CD4-positive, alpha-beta T cell treated with Interleukin-15 for 4 hours (primary cell): Measurements from ENCODE around the gene LIPC.
A peak's percentile ranks its signal among the peaks of the same experiment; 100 is the strongest.

ENCODE experiments used
- DNase-seq: peaks from one replicate; pipeline ENCODE4 v3.0.0-alpha.2; 2020; ENCODE audit warnings: low spot score

The LIPC gene

DNA sequence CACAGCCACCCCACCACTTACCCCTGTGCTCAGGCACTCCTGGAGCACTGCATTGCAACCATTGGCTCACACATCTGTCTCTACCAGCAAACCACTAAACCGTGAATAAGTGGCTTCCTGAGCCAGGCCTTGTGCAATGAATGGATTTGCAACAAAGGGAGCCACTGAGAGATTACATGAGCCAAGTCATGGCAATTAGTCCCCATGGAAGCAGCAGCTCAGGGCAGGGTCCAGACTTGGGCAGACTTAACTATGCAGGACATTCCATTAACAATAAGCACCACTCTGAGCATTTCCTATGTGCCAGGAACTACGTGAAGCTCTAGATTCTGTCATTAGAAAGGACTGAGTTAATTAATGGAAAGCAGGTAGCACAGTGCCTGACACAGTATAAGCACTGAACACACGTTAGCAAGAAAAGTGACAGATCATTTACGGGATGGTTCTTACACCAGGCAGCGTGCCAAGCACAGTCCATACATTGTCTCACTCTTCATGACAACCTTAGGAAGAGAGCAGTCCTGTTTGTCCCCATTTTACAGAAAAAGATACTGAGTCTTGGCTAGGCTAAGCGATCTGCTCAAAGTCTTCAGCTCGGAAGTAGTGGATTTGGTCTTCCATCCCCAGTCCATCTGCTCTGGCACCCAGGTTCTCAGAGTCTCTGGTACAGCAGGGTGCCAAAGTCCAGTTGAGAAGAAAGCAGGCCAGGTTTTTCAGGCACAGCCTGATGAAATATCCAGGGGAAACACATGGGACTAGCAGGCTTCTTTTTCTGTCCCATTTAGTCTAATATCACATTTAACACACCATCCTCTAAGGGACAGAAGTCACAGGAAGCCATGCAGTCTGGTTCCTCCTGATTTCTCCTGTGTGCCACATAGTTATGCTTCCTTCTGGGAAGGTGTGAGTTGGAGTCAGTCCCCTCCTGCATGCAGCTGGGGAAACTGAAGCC lies 44.1 kb downstream of the LIPC start:
- no peak for DNase-seq

DNA sequence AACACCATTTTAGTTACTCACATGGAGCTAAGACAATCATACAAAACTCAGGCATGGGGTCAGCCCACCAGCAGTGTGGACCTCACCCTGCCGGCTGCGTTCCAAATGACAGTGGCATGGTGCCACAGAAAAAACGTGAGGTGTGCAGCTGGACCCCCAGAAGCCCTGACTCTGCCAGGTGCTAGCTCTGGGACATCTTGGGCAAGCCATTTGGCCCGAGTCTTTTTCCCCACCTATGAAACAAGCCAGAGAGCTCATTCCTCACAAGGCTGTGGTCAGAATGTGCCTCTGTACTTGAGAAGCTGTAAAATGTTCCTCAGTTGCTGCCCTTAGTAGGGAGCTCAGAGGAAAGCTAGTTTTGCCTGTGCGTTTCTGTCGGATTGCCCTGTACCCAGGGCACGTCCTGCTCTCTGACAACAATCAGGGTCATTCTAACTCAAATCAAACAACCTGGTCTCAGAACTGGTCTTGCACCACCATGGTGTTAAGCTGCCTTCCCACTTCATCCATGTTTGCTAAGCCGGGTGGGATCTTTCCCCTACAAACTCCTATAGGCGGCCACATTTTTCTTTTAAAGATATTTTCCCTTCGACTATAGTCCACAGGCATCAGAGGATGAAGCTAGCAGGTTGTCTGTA lies 44.9 kb downstream of the LIPC start:
- DNase-seq = no peak

DNA sequence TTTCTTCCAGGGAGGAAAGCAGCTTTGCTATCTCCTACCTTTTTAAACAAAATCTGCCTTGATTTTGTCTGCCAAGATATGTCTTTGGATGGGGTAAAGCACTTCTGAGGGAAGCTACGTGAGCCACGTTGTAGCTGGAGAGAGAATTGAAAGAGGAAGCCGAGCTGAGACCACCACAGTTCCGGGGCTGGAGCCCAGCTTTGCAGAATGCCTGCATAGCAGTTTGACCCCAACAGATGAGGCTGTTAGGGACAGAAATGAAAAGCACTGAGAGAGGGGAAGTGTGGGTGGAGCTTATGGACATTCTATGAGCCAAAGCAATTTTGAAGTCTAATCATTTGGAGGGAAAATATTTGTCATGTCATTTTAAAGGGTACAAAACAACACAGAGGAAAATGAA lies 45.4 kb downstream of the LIPC start:
- no peak for DNase-seq

DNA sequence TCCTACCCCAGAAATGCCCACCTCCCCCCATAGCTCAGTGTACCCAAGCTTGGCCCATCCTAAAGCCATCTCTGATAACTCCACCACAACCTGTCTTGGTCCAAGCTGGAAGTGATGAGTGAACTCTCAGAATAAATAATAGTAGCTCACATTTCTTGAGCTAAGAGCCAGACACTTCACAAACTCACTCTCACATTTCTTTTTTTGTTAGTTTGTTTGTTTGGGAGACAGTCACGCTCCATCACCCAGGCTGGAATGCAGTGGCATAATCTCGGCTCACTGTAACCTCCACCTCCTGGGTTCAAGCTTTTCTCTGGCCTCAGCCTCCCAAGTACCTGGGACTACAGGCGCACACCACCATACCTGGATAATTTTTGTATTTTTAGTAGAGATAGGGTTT lies 46.2 kb downstream of the LIPC start:
- no peak for DNase-seq

DNA sequence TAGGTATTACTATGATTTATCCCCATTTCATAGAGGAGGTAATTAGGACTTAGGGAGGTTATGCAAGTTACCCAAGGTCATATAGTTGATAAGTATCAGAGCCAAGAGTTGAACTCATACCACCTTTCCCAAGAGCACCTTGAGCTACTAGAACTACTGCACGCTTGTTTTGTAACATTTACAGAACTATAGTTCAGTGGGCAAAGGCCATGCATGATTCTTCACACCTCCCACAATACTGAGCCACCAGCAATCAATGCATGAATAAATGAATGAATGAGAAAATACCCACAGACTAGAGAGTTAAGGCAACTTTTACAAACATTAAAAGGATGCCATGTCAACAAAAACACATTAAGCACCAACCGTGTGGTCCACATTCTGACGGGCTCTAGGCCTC lies 46.8 kb downstream of the LIPC start:
- DNase-seq = no peak

DNA sequence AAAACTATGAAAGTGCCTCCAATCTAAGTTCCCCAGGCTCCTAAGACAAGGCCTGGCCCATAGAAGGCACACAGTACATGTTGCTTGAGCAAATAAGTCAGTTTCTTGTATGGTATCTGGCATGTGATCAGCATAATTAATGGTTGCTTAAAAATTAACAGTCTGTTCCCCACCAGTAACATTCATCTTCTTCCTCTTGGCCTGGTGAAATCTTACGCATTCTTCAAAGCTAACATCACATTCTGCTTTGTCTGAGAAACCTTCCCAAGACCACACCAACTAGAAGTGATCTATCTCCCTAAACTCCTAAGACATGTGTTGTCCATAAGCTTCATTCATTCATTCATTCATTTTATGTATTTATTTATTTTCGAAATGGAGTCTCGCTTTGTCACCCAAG lies 48.1 kb downstream of the LIPC start:
- DNase-seq = no peak

DNA sequence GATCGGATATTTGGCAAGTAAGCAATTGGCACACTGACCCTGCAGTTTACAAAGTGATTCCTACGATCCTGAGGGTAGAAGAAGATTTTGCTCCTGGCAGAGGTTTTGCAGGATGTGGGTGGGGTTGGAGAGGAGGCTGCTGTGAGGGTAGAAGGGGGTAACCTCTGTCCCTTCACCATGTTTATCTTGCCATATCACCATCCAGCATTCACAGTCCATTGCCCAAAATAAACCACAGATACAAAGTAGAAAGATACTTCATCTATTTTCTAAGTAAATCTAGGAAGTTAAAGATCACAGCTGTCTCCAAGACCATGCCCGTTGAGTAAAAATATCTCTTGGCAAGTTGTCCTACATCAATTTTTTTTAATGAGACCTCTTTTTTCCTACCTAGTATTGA lies 51.6 kb downstream of the LIPC start:
- DNase-seq = no peak

DNA sequence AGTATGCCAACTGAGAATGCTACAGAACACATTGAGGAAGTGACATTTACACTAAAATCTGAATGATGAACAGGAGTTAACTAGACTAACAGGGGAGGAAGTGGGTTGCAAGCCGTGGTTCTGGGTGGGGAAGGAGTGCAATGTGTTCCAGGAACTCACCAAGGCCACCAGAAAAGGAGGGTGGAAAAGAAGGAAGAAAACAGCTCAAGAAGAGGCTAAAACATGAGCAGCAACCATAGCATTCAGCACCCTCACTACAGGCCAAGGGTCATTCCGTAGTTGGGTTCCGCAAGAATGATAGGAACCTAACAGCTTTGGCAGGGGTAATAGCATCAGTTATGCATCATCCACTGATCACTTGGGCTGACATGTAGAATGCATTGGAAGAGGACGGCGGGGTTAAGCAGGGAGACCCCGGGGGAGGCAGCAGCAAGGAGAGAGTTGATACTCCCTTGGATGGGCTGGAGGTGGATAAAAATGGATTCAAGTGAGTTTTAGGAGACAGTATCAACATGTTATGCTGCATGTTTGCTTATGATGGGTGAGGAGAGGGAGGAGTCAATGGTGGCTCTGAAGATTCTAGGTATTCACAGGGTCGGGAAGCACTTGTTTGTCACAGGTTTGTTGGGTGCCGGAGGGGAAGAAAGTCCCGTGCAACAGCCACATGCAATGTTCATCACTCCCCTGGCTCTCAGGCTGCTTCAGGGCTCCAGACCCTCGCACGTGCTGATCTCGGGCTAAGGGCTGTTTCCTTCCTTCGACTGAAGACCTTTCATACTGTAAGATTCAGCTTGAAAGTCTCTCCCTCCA lies 53.2 kb downstream of the LIPC start:
- peak; percentile 69 for DNase-seq

DNA sequence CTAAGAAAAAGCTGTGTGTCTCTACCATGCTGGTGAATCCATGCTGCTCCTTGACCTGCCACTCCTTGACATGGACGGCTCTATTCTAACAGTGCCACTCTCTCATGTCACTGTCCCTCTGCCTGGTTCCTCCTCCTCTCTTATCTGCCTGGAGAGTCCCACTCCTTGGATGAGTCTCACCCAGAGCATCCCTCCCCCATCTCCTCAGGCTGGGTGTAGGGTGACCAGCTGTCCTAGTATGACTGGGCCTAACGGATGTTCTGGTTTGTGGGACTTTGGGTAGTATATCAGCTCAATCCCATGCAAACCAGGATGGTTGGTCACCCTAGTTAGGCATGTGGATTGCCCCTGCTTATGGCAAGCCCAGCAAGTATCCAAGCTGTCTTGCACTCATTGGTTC lies 54.3 kb downstream of the LIPC start:
- DNase-seq = no peak

DNA sequence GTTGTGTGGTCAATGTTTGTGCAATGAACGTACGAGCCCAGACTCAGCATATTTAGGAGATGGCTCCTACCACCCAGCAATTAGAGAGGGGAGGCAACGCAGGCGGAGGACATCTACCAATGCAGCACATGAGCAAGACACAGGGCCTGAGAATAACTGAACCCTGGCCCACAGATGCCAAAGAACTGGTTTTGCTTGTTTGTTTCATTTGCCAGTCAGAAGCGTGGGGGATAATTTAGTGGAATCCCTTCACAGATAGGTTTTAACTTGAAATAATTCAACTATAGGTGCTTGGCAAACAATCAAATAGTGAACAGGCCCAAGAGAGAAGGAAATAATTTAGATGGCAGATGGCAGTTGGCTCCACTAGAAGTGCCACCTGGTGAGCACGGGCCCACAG lies 54.8 kb downstream of the LIPC start:
- no peak for DNase-seq

DNA sequence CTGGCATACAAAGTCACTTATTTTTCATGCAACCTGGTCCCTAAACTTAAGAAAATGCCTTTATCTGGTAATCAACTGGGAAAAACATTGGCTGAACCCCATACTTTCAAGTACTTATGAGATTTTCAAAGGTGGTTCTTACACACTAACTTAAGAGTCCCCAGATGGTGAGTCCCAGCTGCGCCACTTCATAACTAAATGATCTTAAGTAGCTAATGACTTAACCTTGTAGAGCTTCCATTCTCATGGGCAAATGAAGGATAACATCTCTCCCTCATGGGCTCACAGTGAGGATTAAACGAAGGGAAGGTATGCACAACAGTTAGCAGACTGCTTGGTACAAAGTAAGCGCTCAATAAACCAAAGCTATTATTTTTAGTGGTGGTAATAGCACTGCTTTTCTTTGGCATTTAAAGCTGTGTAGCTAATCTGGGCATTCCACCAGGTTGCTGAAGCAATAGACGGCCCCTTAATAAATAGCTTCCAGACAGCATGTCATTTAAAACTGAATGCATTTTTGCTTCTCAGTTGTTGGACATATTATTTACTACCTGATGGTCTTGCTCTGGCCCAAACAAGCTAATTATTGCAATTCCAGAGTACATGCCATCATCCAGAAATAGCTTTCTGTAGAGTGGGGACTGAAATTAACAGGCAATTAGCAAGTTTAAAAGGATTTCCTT lies 55.4 kb downstream of the LIPC start:
- DNase-seq = no peak

DNA sequence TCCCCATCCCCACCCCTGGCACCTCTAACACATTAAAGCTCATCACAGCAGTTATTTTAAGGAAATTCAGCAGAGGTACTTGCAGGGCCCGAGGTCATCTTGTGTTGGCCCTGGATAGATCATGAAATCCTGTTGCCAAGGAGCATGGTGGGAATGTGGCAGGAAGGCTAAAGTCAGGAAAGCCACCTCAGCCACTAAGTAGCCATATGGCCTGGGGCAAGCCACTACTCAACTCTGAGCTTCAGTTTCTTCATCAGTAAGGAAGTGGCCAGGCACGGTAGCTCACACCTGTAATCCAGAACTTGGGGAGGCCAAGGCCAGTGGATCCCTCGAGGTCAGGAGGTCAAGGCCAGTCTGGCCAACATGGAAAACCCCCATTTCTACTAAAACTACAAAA lies 55.9 kb downstream of the LIPC start:
- no peak for DNase-seq

DNA sequence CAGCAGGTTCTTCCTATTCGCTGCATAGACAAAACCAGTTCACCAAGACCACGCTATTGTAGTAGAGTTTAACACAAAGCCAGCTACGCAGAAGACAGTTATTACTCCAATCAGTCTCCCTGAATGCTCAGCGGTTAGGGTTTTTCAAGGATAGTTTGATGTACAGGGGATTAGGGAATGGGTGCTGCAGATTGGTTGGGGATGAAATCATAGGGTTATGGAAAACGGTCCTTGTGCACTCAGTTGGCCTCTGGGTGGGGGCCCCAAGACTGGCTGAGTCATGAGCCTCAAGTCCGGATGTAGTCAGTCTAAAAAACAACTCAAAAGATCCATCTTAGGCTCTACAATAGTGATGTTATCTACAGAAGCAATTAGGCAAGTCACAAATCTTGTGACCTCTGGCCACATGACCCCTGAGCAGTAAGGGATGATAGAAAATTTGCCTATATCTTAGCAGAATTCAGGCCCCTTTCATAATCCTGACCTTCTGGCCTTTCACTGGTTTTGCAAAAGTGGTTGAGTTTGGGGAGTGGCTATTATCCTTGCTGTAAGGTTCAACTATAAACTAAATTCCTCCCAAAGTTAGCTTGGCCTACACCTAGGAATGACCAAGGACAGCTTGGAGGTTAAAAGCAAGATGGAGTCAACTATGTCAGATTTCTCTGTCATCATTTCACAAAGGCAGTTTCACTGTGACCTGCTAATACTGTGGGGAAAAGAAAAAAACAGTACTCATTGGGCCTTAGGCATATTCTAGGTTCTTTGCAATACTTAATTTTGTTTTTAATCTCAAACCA lies 57.7 kb downstream of the LIPC start:
- DNase-seq = no peak

DNA sequence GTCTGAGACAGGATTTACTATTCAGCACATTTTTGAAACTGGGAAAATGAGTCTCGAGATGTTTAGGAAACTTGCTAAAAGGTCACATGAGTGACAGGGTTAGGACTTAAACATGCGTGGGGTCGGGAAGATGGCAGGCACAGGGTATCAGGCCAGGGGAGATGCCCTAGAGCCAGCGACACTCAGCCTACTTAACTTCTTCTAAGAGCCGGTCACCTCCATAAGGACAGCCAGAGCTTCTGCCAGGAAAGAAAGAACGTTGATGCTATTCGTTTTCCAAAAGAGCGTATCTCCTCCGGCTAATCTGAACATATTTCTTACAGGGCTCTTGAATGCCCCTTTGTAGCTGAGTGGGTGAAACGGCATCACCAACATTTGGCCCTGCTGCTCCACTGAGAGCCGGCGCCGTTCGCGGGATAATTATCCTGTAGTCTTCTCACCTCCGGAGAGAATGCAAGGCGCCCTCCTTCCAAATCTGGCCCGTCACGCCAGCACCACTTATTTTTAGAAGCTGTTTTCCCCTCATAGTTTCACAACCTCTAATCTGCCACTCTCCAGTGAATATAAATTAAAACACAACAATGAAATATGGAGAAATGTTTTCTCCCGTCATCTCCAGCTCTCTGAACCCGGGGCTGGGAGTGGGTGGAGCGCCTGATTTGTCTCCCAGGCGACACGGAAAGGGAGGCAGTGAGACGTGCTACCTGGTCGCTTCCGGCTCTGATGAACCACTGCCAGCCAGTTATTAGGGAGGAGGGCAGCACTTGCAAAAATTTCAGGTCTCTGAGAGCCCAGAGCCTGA lies 58.5 kb downstream of the LIPC start:
- no peak for DNase-seq

DNA sequence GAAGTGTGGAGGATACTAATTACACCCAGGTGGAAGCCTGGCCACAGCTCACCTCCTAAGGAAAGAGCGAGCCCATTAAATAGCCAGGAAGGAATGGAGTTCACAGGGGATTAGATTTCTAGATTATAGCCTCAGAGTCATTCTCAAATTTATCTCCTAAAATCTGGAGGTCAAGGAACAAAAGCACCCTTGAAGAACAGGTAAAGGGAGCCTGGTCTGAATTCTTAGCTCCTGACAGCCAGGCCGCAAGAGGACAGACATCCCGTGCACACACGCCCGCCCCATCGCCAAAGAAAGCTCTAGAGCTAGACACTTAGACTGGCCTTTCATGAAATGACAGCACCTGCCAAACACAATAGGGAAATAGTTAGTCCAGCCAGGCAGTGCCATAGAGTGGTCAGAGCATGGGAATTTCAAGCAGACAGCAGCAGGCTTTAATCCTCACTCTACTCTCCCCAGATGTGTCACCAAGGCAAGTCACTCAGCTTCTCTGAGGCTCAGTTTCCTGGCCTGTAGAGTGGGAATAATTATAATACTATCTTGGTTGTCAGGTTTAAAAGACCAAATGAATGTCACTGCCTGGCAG lies 59.2 kb downstream of the LIPC start:
- DNase-seq = no peak

DNA sequence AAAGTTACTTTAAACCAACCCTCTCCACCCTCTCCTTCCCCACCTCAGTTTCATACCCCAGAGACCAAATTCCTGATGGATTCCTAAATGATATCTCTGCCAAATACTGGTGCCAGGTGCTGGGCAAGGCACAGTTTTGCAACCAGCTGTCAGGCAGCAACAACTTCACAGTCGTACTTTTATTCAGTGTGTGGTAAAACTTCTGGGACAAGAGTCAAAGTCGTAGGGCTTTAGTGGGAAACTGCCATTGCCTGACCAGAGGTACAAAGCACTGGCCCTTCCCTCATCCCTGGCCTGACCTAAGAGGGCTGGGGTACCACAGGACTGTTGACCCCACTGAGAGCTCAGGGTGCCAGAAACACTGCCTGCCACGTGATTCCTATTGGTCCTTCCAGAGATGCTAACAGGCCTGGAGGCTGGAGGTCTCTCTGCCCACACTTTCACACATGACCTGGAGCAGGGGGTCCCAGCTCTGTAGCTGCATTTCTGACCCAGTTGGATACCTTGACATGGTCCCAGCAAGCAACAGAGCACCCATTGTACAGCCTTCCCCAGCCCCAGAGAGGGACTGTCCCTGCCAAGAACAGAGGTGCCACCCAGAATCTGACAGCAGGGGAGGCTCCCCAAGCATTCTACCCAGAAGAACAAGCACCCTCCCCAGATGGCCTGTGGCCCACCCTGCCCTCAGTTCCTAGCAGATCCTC lies 59.9 kb downstream of the LIPC start:
- no peak for DNase-seq

DNA sequence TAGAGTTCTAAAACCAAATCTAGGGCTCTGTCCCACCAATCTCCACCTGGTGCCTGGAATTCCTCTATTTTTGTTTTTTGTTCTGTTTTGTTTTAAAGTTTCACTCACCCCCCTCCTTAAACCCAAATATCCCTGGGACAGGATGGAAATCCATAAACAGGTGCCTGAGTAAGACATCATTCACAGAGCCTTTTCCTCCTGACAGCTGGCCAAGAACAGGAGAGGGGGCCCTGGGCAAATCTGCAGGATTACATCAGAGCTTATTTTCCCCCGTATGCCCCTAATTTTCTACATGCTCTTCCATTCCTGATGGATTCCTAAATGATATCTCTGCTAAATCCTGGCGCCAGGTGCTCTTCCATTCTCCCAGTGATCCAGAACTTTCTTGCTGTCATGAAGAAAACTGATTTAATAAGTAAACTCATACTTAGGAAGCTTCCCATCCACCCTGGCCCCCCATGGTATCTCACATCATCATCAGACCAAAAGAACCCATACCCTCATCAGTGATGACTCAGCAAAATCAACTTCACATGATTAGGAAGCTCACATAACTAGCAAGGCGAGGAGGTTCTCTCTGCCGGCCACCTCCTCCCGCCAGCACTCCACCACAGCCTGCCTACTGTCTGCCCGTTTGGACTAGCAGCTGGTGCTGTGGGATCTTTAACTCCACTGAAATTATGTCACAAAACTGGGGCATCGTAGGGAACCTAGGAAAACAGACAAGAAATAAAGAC lies 61.0 kb downstream of the LIPC start:
- DNase-seq = no peak

DNA sequence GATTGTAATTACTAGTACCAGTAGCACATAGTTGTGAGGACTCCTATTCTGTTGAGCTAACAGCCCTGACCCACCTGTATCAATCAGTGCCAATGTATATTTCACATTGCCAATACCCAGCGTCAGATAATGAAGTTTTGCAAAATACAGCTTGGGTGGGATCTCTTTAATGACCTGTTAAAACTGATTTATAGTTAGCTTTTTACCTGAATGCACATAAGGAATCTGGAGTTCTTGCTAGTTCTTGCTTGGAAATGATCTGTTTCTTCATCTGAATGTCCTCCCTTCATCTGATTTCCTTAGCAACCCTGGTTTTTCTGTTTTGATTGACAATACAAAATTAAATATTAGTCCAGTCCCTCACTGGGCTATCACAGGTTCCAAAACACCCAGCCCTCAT lies 62.8 kb downstream of the LIPC start:
- DNase-seq = no peak

DNA sequence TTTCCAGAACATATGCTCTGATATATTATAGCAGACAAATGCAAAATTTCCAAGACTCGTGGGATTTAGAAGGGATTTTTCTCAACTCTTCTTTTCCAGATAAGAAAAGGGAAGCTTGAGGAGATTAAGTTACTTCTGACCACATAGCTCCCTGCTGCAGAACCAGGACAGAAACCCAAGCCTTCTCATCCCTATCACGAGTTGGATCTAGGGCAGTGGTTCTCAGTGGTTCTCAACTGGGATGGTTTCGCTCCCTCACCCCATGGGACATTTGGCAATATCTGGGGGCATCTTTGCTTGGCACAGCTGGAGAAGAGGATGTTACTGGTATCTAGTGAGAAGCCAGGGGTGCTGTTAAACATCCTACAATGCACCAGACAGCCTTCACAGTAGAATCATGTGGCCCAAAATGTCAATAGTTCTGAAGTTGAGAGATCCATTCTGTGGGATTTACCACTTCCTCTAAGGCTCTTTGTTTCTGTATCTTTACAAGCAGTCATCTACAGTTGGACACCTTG lies 64.2 kb downstream of the LIPC start:
- DNase-seq = no peak
